Urothelium cell line (cell line): Measurements from ENCODE around the gene MID1.
A peak's percentile ranks its signal among the peaks of the same experiment; 100 is the strongest.

Experiments used
- DNase-seq: peaks from one replicate; pipeline ENCODE4 v3.0.0; 2011; ENCODE audit warnings: low spot score, mixed read lengths
- FAIRE-seq: peaks from 2 replicates; lab custom pipeline; 2011; peaks lifted over from hg19 to GRCh38; lab: Jason Lieb, UNC

MID1 gene

GRCh38 chrX:10537308-10537707, 83.1 kb downstream of the MID1 start:
- no peak for FAIRE-seq
- no peak for DNase-seq

DNA sequence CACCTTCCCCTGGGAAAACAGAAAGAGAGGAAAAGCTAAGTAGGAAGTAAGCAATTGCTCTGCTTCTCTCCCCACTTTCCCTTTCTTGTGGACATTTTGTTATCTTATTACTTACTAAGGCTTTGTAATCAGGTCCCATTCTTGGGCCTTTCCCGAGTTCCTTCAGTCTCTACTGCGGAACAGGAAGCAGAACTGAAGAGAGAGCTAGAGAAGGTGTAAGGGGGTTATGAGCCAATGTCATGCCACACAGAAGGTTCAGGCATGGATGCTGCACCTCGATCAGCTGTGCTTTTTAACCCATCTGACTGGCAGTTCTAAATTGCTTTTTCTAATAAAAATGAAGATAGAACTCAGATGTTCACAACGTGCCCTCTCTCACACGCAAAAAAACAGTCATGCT, 83.6 kb downstream of the MID1 start:
- no peak for DNase-seq
- no peak for FAIRE-seq

DNA sequence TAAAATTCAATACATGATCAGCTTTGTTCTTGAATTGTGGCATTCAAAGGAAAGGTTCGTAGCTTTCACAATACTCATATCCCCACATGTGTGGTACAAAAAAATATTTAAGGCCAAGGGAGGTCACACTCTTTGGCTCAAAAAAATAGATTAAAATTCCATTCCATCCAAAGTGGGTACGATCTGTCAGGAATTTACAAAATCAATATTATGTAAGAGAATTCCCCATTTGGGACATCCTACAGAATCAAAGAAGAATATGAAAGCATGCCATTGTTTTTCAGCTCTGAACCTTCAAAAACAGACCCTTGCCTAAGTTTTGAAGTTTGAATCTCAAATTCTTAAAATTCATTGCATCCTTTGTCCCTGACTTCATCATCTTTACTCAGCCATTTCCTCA, 85.8 kb downstream of the MID1 start:
- no peak for FAIRE-seq
- no peak for DNase-seq

DNA sequence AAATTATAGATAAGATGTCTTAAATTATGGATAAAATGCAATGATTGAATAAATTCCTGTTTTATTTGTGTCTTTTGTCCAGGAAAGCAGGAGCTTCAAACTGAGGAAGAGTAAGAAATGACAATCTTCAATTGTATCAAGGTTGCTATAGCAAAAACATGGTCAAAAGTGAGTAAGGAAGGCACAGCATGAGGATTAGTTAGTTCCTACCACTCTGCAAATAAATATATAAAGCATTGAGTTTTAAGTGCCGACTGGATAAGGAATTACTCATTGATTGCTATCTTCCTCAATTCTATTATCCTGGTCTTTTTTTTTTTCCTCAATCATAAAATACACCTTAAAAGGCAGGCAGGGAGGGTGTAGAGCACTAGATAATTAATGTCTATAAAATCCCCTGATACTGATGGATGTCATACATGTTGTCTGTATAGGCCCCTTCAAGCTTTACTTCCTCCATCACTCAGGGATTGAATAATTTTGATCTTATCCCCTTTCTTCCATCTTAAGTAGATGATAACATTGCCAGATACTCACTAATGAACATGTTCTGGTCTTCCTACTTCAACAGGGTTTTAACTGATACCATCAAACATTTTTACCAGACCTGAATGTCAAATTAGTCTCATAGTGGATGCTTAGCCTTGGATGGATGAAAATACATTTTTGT, 86.6 kb downstream of the MID1 start:
- DNase-seq = no peak

DNA sequence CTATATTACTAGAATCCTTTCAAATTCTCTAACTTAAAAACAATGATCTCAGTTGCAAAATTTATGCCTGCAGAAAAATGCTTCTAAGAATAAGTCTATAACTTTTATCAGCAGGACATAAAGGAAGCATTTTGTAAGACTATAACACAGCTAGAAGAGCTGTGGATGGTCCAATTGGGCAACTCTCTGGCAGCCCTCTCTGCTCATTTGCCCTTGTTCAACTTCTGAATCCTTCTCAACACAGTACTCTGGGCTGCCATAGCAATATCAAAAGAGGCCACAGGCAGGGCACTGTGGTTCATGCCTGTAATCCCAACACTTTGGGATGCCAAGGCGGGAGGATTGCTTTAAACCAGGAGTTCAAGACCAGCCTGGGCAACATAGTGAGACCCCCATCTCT, 88.5 kb downstream of the MID1 start:
- no peak for FAIRE-seq
- DNase-seq = no peak

More for the DNA sequence above, 86.6 kb downstream of the MID1 start:
- no peak for FAIRE-seq

- DNase-seq = no peak
Measured at GRCh38 chrX:10529344-10529743, 91.0 kb downstream of the MID1 start.

GRCh38 chrX:10526451-10526850, 93.9 kb downstream of the MID1 start:
- no peak for DNase-seq
- no peak for FAIRE-seq

More at GRCh38 chrX:10529344-10529743, 91.0 kb downstream of the MID1 start:
- FAIRE-seq = no peak

GRCh38 chrX:10525381-10526120, 94.8 kb downstream of the MID1 start:
- DNase-seq (no peak), FAIRE-seq (no peak)

DNA sequence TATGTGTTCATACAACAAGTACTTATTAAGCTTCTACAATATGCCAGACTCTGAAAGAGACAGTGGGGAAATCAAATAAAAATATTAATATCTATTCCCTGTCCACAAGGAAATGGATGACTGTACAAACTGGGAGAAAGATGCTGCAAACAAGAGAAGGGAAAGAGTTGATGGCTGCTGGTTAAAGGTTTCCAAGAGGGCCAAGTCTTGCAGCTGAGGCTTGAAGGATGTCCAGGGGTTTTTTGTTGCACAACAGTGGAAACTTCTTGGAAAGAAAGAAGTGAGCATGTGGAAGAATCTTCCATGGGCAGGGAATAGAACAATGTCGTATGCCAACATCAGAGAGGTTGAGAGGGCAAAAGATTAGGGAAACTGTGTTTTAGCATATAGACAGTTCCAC, 95.8 kb downstream of the MID1 start:
- no peak for DNase-seq
- no peak for FAIRE-seq

- DNase-seq (no peak), FAIRE-seq (no peak)
Measured at GRCh38 chrX:10519761-10520160, 100.6 kb downstream of the MID1 start.

DNA sequence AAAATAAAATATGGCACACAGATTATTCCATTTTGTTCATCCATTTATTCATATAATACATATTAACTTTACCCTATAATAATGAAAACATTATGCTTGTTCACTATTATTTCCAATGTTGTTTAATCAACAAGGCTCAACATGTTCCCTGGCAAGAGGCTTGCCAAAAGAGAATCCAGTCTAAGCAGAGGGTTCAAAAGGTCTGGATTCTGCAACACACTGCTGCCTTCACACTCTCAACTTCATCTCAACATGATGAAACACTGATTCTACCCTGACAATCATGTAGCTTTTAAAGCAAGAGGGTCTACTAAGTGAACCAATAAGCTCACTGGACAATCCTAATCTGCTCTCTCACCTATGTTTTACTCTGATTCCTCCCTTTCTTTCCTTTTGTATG, 101.1 kb downstream of the MID1 start:
- DNase-seq (no peak), FAIRE-seq (no peak)

GRCh38 chrX:10518073-10518472, 102.3 kb downstream of the MID1 start:
- DNase-seq (no peak), FAIRE-seq (no peak)

DNA sequence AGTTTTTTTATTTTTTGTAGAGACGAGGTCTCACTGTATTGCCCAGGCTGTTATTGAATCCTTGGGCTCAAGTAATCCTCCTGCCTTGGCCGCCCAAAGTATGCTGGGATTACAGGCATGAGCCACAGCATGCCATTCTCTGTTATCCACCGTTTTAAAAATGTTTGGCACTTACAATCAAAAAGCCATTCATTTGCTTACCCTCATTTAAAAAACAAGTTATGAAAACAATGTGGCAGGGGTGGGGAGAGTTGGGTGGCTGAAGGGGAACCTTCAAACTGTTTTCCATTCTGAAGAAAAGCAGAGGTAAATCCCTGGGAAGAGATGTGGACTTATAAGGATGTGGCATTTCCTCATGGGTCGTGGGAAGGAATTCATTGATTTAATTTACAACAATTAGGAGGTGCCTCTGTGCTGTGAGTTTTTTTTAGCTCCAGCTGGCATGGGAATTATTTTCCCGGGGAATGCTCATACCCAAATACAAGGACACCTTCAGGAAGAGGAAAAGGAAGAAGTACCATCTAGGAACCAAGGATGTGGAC, 103.5 kb downstream of the MID1 start:
- FAIRE-seq (no peak), DNase-seq (no peak)

DNA sequence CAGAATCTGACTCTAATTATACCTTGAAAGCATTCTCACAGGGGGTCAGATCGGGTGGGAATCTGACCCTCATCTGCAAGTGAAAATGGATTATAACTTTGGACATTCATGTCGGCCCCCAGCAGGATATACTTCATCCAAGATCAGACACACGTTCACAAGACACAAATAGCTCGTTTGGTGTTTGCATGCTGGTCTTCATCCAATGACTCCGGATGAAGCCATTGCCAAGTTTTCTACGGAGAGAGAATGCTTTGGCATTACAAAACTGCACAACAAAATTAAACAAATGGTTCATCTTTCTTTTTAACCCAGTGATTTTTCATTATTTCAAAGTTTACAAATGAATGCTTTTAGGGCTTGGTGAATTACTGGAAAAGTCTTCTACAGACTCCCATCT, 105.5 kb downstream of the MID1 start:
- FAIRE-seq (no peak), DNase-seq (no peak)

DNA sequence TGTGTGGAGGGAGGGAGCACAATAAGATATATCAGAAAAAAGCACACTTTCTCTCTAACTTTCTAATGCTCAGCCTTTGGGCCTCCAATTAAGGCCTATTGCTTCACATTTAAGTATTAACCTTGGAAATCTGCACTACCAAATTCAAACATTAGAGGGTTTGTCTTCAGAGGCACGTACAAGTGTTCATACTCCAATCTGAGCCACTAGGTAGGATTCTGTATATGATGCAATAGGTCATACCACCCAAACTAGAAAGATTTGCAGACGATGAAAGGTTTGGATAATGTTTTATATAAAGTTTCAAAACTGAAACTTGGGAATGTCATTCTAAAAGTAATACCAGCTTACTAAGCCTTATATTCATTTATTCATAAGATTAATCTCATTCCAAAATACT, 106.4 kb downstream of the MID1 start:
- DNase-seq (no peak), FAIRE-seq (no peak)

DNA sequence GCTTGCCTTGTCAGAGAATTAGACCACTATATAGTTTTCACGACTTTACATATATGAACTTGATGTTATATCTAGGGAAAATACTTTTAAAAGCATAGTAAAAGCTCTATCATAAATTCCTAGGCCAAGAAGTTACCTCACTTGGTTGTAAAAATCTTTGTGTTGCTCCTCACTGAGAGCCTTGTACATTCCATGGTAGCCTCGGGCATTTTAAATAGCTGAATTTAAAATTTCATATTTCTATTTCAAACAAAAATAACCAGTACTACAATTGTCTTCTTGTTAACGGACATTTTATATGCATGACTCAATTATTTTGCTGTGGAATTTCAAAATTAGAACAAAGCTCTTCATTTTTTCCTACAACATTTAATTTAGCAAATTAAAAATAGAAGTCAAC, 107.6 kb downstream of the MID1 start:
- no peak for DNase-seq
- FAIRE-seq = no peak

DNA sequence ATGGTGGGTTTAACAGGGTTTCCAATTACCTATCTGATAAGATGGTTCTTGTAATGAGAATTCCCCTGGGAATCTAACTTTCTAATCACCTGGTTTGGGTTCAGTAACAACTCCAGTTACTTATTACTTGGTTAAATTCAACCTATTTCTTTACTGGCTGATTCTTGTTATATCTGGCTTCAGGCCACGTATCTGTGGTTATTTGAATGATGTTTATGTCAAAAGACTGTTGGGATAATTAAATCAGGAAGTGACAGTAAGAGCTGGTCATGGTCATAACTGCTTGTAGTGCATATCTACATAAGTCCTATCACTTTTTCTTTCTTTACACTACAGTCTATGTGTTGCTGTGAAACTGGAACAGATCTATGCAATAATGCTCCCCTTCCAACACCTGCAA, 108.1 kb downstream of the MID1 start:
- DNase-seq (no peak), FAIRE-seq (no peak)

- FAIRE-seq = no peak
- no peak for DNase-seq
Measured at GRCh38 chrX:10509397-10509796, 111.0 kb downstream of the MID1 start.

DNA sequence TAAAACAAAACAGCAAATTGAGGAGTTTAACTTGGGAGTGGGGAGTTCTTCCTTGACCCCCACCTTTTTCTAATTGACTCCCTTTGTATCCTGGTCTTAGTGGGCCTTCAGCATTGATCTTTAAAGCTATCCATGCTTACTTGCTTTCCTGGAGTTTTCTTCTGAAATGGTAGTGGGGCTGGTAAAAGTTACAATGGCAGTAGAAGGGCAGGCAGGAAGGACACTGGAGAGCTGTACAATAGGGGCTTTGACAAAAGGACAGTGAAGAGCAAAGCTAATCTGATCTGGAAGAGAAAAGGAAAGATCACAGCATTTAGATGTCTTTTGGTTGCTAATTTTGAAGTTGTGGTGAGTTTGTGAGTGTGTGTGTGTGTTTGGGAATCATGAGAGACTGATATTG, 111.5 kb downstream of the MID1 start:
- DNase-seq (no peak), FAIRE-seq (no peak)

GRCh38 chrX:10507876-10508275, 112.5 kb downstream of the MID1 start:
- DNase-seq = no peak
- no peak for FAIRE-seq

- peak; percentile 30 for DNase-seq
- no peak for FAIRE-seq
Measured at GRCh38 chrX:10507181-10507580, 113.2 kb downstream of the MID1 start.

GRCh38 chrX:10506781-10507180, 113.6 kb downstream of the MID1 start:
- no peak for DNase-seq
- no peak for FAIRE-seq
